Neural crest cell (in vitro differentiated cells): Measurements from ENCODE around the gene KRT16. TPM values are rescaled to one million over a fixed set of nuclear protein-coding genes. Genes with fewer than 3 reads are reported as not detected.
"Not testable (repeated sequence)": the region's sequence is repeated elsewhere in the genome, so short reads cannot be mapped to it uniquely, and the experiment has no call there.

Experiments
- DNase-seq: peaks from one replicate; pipeline ENCODE4 v3.0.0; 2021; ENCODE audit warnings: low read depth, mixed read lengths, low spot score
- H3K27ac Mint-ChIP-seq: one replicate; pipeline ENCODE4 v1.8.0; 2021; ENCODE audit warnings: mild to moderate bottlenecking, mixed read lengths; ENCODE audit not compliant: unreplicated experiment
- H3K27me3 Mint-ChIP-seq: 2 replicates; pipeline ENCODE4 v1.8.0; 2021; ENCODE audit warnings: low read depth, mild to moderate bottlenecking, mixed read lengths
- H3K36me3 Mint-ChIP-seq: 2 replicates; pipeline ENCODE4 v1.8.0; 2021; ENCODE audit warnings: low read depth, mild to moderate bottlenecking, mixed read lengths
- H3K4me1 Mint-ChIP-seq: 2 replicates; pipeline ENCODE4 v1.8.0; 2021; ENCODE audit warnings: mixed read lengths
- H3K4me3 Mint-ChIP-seq: one replicate; pipeline ENCODE4 v1.8.0; 2021; ENCODE audit warnings: mild to moderate bottlenecking, mixed read lengths
- H3K9me3 Mint-ChIP-seq: 2 replicates; pipeline ENCODE4 v1.8.0; 2021; ENCODE audit warnings: mixed read lengths
- CTCF ChIP-seq: fragments of 200-600 bp; sonication (generic); conservative IDR thresholded peaks from 2 replicates; pipeline ENCODE4 v1.5.0; 2021; ENCODE audit warnings: antibody characterized with exemption, mild to moderate bottlenecking
- total RNA-seq: library from RNA; stranded (reverse); gene quantifications from 2 replicates; pipeline ENCODE4 v1.2.1, GENCODE V29; 2021

KRT16 gene
- total RNA-seq, 1 donor from 2014 or later, result not detected

GRCh38 chr17:41578538-41578937 is 34.0 kb downstream of the KRT16 start:
- no peaks in the 10 kb centered on the region for H3K36me3 Mint-ChIP-seq
- no peak for TF ChIP-seq CTCF
- no peak overlapping the region for H3K27ac Mint-ChIP-seq
- H3K27me3 Mint-ChIP-seq, result peaks cover 28% of the 10 kb centered on the region
- H3K9me3 Mint-ChIP-seq, result peaks cover 2% of the 10 kb centered on the region
- H3K4me1 Mint-ChIP-seq, result no peaks in the 10 kb centered on the region
- no peak for DNase-seq
- no peak overlapping the region for H3K4me3 Mint-ChIP-seq

- H3K4me1 Mint-ChIP-seq, H3K4me3 Mint-ChIP-seq: not testable (repeated sequence)
- H3K27me3 Mint-ChIP-seq, result peaks cover 38% of the 10 kb centered on the region
Observed at GRCh38 chr17:41576740-41577139, 35.8 kb downstream of the KRT16 start.

GRCh38 chr17:41575336-41575735 is 37.2 kb downstream of the KRT16 start:
- TF ChIP-seq CTCF, result no peak
- H3K4me1 Mint-ChIP-seq, result no peaks in the 10 kb centered on the region
- DNase-seq, result no peak
- no peaks in the 10 kb centered on the region for H3K9me3 Mint-ChIP-seq
- peaks cover 44% of the 10 kb centered on the region for H3K27me3 Mint-ChIP-seq
- H3K27ac Mint-ChIP-seq, result no peak overlapping the region
- no peak overlapping the region for H3K4me3 Mint-ChIP-seq
- H3K36me3 Mint-ChIP-seq, result no peaks in the 10 kb centered on the region

More at GRCh38 chr17:41576740-41577139, 35.8 kb downstream of the KRT16 start:
- H3K36me3 Mint-ChIP-seq, H3K9me3 Mint-ChIP-seq, DNase-seq, H3K27ac Mint-ChIP-seq: not testable (repeated sequence)

GRCh38 chr17:41571561-41572434 is 40.8 kb downstream of the KRT16 start, which contains the start of gene KRT9:
TSS of gene KRT9 (minus strand) at chr17:41572059. CDS start at chr17:41571992, 67 bp downstream.
- Mint-ChIP-seq H3K4me3 (no peak within 1 kb of the TSS), H3K27ac (no peak within 1 kb of the TSS), H3K4me1 (no peaks in the 10 kb centered on the region), H3K27me3 (peaks cover 64% of the 10 kb centered on the region), H3K9me3 (no peaks in the 10 kb centered on the region), H3K36me3 (no peaks in the 10 kb centered on the region)
- DNase-seq, result no peak
- TF ChIP-seq CTCF, result no peak

GRCh38 chr17:41567317-41567716 is 45.2 kb downstream of the KRT16 start:
- TF ChIP-seq CTCF, result no peak
- Mint-ChIP-seq H3K4me3 (no peak overlapping the region), H3K36me3 (no peaks in the 10 kb centered on the region), H3K4me1 (no peaks in the 10 kb centered on the region), H3K27me3 (peaks cover 72% of the 10 kb centered on the region), H3K9me3 (no peaks in the 10 kb centered on the region), H3K27ac (no peak overlapping the region)
- no peak for DNase-seq

- Mint-ChIP-seq H3K27ac (no peak overlapping the region), H3K4me3 (no peak overlapping the region), H3K4me1 (no peaks in the 10 kb centered on the region), H3K27me3 (peaks cover 64% of the 10 kb centered on the region), H3K36me3 (no peaks in the 10 kb centered on the region), H3K9me3 (no peaks in the 10 kb centered on the region)
- no peak for TF ChIP-seq CTCF
- DNase-seq, result no peak
Observed at GRCh38 chr17:41565338-41565737, 47.2 kb downstream of the KRT16 start.
